SK-N-SH treated with all-trans-retinoic acid at 6 μM for 48 hours (cell line): ENCODE measurements around the gene IL20.

ENCODE experiments used
- ATAC-seq: fragments of 200-7000 bp; cut with Tn5 transposase; 3 replicates; pipeline ENCODE4 v1.9.1; 2020; ENCODE audit warnings: mild to moderate bottlenecking, moderate library complexity
- ARNTL ChIP-seq: fragments of 450-650 bp; formaldehyde crosslinking; IDR thresholded peaks from 2 replicates; pipeline ENCODE4 v1.5.0; 2020; ENCODE audit warnings: low read depth, mild to moderate bottlenecking, moderate library complexity, borderline replicate concordance
- BACH2 ChIP-seq: fragments of 250-450 bp; sonication (Bioruptor Pico); IDR thresholded peaks from 2 replicates; pipeline ENCODE4 v1.9.0; 2021; ENCODE audit warnings: mild to moderate bottlenecking, borderline replicate concordance
- CSDC2 ChIP-seq: fragments of 250-450 bp; sonication (Bioruptor Pico); IDR thresholded peaks from 2 replicates; pipeline ENCODE4 v1.5.0; 2020; ENCODE audit warnings: mild to moderate bottlenecking, moderate library complexity
- ESRRG ChIP-seq: fragments of 250-450 bp; sonication (Bioruptor Pico); IDR thresholded peaks from 2 replicates; pipeline ENCODE4 v1.6.1; 2021; ENCODE audit warnings: mild to moderate bottlenecking
- GLIS3 ChIP-seq: fragments of 250-450 bp; sonication (Bioruptor Pico); IDR thresholded peaks from 2 replicates; pipeline ENCODE4 v1.5.0; 2020; ENCODE audit warnings: mild to moderate bottlenecking, moderate library complexity
- ISL1 ChIP-seq: fragments of 250-450 bp; sonication (Bioruptor Pico); IDR thresholded peaks from 2 replicates; pipeline ENCODE4 v2.1.2; 2022; ENCODE audit warnings: mild to moderate bottlenecking, moderate library complexity
- PPARA ChIP-seq: fragments of 250-450 bp; sonication (Bioruptor Pico); IDR thresholded peaks from 2 replicates; pipeline ENCODE4 v1.5.0; 2020; ENCODE audit warnings: mild to moderate bottlenecking, borderline replicate concordance
- RARB ChIP-seq: fragments of 250-450 bp; sonication (Bioruptor Pico); IDR thresholded peaks from 2 replicates; pipeline ENCODE4 v1.8.0; 2021; ENCODE audit warnings: mild to moderate bottlenecking, moderate library complexity
- SNAI2 ChIP-seq: fragments of 250-450 bp; sonication (Bioruptor Pico); IDR thresholded peaks from 2 replicates; pipeline ENCODE4 v1.5.0; 2020; ENCODE audit warnings: mild to moderate bottlenecking, moderate library complexity
- TCF4 ChIP-seq: fragments of 250-450 bp; sonication (Bioruptor Pico); IDR thresholded peaks from 2 replicates; pipeline ENCODE4 v1.8.0; 2021; ENCODE audit warnings: mild to moderate bottlenecking, moderate library complexity, borderline replicate concordance
- TOX ChIP-seq: fragments of 250-450 bp; sonication (Bioruptor Pico); IDR thresholded peaks from 2 replicates; pipeline ENCODE4 v1.8.0; 2021; ENCODE audit warnings: mild to moderate bottlenecking, moderate library complexity, borderline replicate concordance
- ZC3H10 ChIP-seq: fragments of 250-450 bp; sonication (Bioruptor Pico); IDR thresholded peaks from 2 replicates; pipeline ENCODE4 v1.5.1; 2021; ENCODE audit warnings: mild to moderate bottlenecking, moderate library complexity
- ZFP3 ChIP-seq: fragments of 250-450 bp; sonication (Bioruptor Pico); IDR thresholded peaks from 2 replicates; pipeline ENCODE4 v1.5.0; 2020; ENCODE audit warnings: mild to moderate bottlenecking, moderate library complexity
- ZFP30 ChIP-seq: fragments of 450-650 bp; formaldehyde crosslinking; IDR thresholded peaks from 2 replicates; pipeline ENCODE4 v1.5.0; 2022; ENCODE audit warnings: mild to moderate bottlenecking, moderate library complexity
- ZNF565 ChIP-seq: fragments of 450-650 bp; formaldehyde crosslinking; conservative IDR thresholded peaks from 2 replicates; pipeline ENCODE4 v1.5.0; 2020; ENCODE audit warnings: low read depth, mild to moderate bottlenecking, moderate library complexity
- ZNF70 ChIP-seq: fragments of 450-650 bp; formaldehyde crosslinking; IDR thresholded peaks from 2 replicates; pipeline ENCODE4 v1.5.0; 2020; ENCODE audit warnings: mild to moderate bottlenecking, moderate library complexity
- ZNF8 ChIP-seq: fragments of 450-650 bp; formaldehyde crosslinking; IDR thresholded peaks from 2 replicates; pipeline ENCODE4 v1.5.0; 2020; ENCODE audit warnings: mild to moderate bottlenecking, moderate library complexity
- TF ChIP-seq, protein P1 (sequence below): fragments of 250-450 bp; sonication (Bioruptor Pico); IDR thresholded peaks from 2 replicates; pipeline ENCODE4 v1.8.0; 2020; ENCODE audit warnings: mild to moderate bottlenecking, moderate library complexity, borderline replicate concordance
- TF ChIP-seq, protein P2 (sequence below): fragments of 250-450 bp; sonication (Bioruptor Pico); IDR thresholded peaks from 2 replicates; pipeline ENCODE4 v1.5.1; 2021; ENCODE audit warnings: mild to moderate bottlenecking, moderate library complexity
- TF ChIP-seq, protein P3 (sequence below): fragments of 250-450 bp; sonication (Bioruptor Pico); IDR thresholded peaks from 2 replicates; pipeline ENCODE4 v1.8.0; 2021; ENCODE audit warnings: low read depth, mild to moderate bottlenecking, moderate library complexity, borderline replicate concordance
- TF ChIP-seq, protein P4 (sequence below): fragments of 250-450 bp; sonication (Bioruptor Pico); IDR thresholded peaks from 2 replicates; pipeline ENCODE4 v1.5.0; 2020; ENCODE audit warnings: mild to moderate bottlenecking, moderate library complexity

IL20 gene

DNA sequence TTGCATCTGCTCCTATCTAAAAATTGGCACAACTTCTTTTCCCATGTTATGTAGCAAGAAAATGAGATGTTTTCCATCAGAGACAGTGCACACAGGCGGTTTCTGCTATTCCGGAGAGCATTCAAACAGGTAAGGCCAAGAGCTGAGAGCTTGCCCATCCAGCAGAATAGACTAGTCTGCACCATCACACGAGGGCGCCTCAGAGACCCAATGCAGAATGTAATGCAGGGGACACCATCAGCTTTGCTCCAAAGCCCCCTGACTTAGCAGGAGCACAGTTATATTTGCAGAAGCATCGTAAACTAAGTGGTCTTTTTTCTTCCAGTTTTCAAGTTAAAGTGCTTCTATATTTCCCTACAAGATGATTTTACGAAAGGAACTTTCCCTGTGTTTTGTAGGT is 36.5 kb downstream of the IL20 start:
- no peak for ATAC-seq
- no peak for TF ChIP-seq PPARA (CRISPR knock-in tag)
- TF ChIP-seq, protein P1, sequence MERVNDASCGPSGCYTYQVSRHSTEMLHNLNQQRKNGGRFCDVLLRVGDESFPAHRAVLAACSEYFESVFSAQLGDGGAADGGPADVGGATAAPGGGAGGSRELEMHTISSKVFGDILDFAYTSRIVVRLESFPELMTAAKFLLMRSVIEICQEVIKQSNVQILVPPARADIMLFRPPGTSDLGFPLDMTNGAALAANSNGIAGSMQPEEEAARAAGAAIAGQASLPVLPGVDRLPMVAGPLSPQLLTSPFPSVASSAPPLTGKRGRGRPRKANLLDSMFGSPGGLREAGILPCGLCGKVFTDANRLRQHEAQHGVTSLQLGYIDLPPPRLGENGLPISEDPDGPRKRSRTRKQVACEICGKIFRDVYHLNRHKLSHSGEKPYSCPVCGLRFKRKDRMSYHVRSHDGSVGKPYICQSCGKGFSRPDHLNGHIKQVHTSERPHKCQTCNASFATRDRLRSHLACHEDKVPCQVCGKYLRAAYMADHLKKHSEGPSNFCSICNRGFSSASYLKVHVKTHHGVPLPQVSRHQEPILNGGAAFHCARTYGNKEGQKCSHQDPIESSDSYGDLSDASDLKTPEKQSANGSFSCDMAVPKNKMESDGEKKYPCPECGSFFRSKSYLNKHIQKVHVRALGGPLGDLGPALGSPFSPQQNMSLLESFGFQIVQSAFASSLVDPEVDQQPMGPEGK (CRISPR knock-in tag): no peak
- no peak for TF ChIP-seq RARB (CRISPR knock-in tag)
- no peak for TF ChIP-seq ZNF565 (CRISPR knock-in tag)
- TF ChIP-seq ARNTL (CRISPR knock-in tag): no peak
- TF ChIP-seq ISL1 (CRISPR knock-in tag): no peak
- TF ChIP-seq BACH2 (CRISPR knock-in tag): no peak
- TF ChIP-seq TCF4 (CRISPR knock-in tag): no peak
- no peak for TF ChIP-seq ESRRG (CRISPR knock-in tag)
- no peak for TF ChIP-seq ZFP30 (CRISPR knock-in tag)
- TF ChIP-seq, protein P2, sequence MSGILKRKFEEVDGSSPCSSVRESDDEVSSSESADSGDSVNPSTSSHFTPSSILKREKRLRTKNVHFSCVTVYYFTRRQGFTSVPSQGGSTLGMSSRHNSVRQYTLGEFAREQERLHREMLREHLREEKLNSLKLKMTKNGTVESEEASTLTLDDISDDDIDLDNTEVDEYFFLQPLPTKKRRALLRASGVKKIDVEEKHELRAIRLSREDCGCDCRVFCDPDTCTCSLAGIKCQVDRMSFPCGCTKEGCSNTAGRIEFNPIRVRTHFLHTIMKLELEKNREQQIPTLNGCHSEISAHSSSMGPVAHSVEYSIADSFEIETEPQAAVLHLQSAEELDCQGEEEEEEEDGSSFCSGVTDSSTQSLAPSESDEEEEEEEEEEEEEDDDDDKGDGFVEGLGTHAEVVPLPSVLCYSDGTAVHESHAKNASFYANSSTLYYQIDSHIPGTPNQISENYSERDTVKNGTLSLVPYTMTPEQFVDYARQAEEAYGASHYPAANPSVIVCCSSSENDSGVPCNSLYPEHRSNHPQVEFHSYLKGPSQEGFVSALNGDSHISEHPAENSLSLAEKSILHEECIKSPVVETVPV (CRISPR knock-in tag): no peak
- TF ChIP-seq, all 23 proteins: peak for 0

DNA sequence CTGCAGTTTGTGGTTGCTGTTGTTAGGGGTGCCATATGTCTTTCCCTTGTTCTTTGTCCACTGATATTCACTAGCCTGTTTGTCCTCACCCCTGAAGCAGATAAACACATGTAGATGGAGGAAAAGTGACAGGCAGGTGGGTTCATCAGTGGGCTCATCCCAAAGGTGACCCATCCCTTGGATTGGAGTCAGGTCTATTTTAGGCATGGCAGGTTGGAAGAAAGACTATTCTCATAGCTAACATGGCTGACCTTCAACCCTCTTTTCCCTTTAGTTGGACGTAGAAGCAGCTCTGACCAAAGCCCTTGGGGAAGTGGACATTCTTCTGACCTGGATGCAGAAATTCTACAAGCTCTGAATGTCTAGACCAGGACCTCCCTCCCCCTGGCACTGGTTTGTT is 37.3 kb downstream of the IL20 start:
- TF ChIP-seq CSDC2 (CRISPR knock-in tag) (no peak), TOX (no peak), GLIS3 (CRISPR knock-in tag) (no peak), ZFP3 (CRISPR knock-in tag) (no peak), ARNTL (CRISPR knock-in tag) (no peak), ZNF565 (CRISPR knock-in tag) (no peak), ZNF70 (no peak), BACH2 (CRISPR knock-in tag) (no peak), ZFP30 (CRISPR knock-in tag) (no peak), ZNF8 (CRISPR knock-in tag) (no peak), ZC3H10 (CRISPR knock-in tag) (no peak)
- TF ChIP-seq, protein P1 (CRISPR knock-in tag): no peak
- TF ChIP-seq, protein P3, sequence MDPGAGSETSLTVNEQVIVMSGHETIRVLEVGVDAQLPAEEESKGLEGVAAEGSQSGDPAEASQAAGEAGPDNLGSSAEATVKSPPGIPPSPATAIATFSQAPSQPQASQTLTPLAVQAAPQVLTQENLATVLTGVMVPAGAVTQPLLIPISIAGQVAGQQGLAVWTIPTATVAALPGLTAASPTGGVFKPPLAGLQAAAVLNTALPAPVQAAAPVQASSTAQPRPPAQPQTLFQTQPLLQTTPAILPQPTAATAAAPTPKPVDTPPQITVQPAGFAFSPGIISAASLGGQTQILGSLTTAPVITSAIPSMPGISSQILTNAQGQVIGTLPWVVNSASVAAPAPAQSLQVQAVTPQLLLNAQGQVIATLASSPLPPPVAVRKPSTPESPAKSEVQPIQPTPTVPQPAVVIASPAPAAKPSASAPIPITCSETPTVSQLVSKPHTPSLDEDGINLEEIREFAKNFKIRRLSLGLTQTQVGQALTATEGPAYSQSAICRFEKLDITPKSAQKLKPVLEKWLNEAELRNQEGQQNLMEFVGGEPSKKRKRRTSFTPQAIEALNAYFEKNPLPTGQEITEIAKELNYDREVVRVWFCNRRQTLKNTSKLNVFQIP (CRISPR knock-in tag): no peak
- TF ChIP-seq, protein P4, sequence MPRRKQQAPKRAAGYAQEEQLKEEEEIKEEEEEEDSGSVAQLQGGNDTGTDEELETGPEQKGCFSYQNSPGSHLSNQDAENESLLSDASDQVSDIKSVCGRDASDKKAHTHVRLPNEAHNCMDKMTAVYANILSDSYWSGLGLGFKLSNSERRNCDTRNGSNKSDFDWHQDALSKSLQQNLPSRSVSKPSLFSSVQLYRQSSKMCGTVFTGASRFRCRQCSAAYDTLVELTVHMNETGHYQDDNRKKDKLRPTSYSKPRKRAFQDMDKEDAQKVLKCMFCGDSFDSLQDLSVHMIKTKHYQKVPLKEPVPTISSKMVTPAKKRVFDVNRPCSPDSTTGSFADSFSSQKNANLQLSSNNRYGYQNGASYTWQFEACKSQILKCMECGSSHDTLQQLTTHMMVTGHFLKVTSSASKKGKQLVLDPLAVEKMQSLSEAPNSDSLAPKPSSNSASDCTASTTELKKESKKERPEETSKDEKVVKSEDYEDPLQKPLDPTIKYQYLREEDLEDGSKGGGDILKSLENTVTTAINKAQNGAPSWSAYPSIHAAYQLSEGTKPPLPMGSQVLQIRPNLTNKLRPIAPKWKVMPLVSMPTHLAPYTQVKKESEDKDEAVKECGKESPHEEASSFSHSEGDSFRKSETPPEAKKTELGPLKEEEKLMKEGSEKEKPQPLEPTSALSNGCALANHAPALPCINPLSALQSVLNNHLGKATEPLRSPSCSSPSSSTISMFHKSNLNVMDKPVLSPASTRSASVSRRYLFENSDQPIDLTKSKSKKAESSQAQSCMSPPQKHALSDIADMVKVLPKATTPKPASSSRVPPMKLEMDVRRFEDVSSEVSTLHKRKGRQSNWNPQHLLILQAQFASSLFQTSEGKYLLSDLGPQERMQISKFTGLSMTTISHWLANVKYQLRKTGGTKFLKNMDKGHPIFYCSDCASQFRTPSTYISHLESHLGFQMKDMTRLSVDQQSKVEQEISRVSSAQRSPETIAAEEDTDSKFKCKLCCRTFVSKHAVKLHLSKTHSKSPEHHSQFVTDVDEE (CRISPR knock-in tag): no peak
- no peak for ATAC-seq

DNA sequence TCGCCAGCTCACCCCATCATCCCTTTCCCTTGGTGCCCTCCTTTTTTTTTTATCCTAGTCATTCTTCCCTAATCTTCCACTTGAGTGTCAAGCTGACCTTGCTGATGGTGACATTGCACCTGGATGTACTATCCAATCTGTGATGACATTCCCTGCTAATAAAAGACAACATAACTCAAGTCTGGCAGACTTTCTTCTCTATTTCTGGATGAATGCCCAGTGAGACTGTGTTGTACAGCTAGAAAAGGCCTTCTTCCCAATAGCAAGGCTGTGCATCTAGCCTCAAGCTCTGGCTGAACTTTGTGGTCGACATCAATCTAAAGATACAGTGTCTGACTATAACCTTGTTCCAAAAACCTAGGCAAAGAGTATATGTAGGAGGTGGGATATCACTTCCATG is 38.3 kb downstream of the IL20 start:
- no peak for ATAC-seq
- TF ChIP-seq GLIS3 (CRISPR knock-in tag) (no peak), SNAI2 (CRISPR knock-in tag) (no peak), CSDC2 (CRISPR knock-in tag) (no peak), RARB (CRISPR knock-in tag) (no peak), ZNF565 (CRISPR knock-in tag) (no peak), PPARA (CRISPR knock-in tag) (no peak)
